ENCODE results near the gene ANKRD12. TPM values are rescaled to one million over a fixed set of nuclear protein-coding genes. Genes with fewer than 3 reads are reported as not detected.

ANKRD12 gene
- total RNA-seq, 1 experiment from 2014 or later = 30.7 TPM

DNA sequence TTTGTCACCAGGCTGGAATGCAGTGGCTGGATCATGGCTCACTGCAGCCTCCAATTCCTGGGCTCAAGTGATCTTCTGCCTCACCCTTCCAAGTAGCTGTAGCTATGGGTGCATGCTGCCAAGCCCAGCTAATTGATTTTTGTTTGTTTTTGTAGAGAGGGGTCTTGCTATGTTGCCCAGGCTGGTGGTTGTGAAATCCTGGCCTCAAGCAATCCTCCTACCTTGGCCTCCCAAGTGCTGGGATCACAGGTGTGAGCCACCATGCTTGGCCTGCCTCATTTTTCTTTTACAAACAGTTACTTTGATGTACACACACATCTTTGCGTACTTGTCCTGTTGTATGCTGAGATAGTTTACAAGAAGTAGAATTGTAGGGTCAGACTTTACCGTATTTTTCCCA lies 13.1 kb upstream of the ANKRD12 start:
- TF ChIP-seq CTCF (IDR thresholded peaks at IDR 0.05) = no peak
- no peak for TF ChIP-seq TCF7L2 (IDR thresholded peaks at IDR 0.05; ENCODE audit: low read depth, low read length)
- TF ChIP-seq POLR2AphosphoS5 (IDR thresholded peaks at IDR 0.05; ENCODE audit: low read depth, low read length) = no peak
- no peak for TF ChIP-seq REST (IDR thresholded peaks at IDR 0.05; ENCODE audit: insufficient read depth in 1 of 2, low read depth in 2 of 2, low read length in 1 of 2)
- no peak for TF ChIP-seq SIN3A (IDR thresholded peaks at IDR 0.05; ENCODE audit: borderline replicate concordance, insufficient read depth, low read depth, low read length)
- BruUV-seq (replicated peaks) = no TSS peak

GRCh38 chr18:9124824-9125223 lies 11.8 kb upstream of the ANKRD12 start:
- CTCF ChIA-PET = no interaction called here
- Histone ChIP-seq H3K9me3 (ENCODE audit: control insufficient read depth, insufficient read depth, low read depth, low read length) (no peaks in the 10 kb centered on the region), H3K27me3 (ENCODE audit: control insufficient read depth, insufficient read depth, low read length) (no peaks in the 10 kb centered on the region), H3K36me3 (ENCODE audit: control insufficient read depth, insufficient read depth, low read length) (peaks cover 52% of the 10 kb centered on the region), H3K27ac (ENCODE audit: low read length) (no peak overlapping the region), H3K4me1 (ENCODE audit: control insufficient read depth, insufficient read depth, low read length) (no peaks in the 10 kb centered on the region), H3K4me3 (ENCODE audit: low read depth in 2 of 2, low read length in 2 of 2) (no peak overlapping the region)
- no TSS peak for BruUV-seq (replicated peaks)
- in situ Hi-C loops (cut with HindIII; ENCODE audit: low pct_unique_long_range_greater_than_20kb, low sequenced_read_pairs) (no loop called here), intact Hi-C loops (cut with micrococcal nuclease; ENCODE audit: unreplicated experiment) (no loop called here)
- no peak for ATAC-seq
- TF ChIP-seq TCF7L2 (IDR thresholded peaks at IDR 0.05; ENCODE audit: low read depth, low read length) = no peak
- TF ChIP-seq CTCF (IDR thresholded peaks at IDR 0.05) = no peak
- no peak for TF ChIP-seq SIN3A (IDR thresholded peaks at IDR 0.05; ENCODE audit: borderline replicate concordance, insufficient read depth, low read depth, low read length)
- no peak for DNase-seq (ENCODE audit: low read depth, low spot score)
- POLR2A ChIA-PET = interaction anchor here (0.7 kb wide), 1 partner anchor 293 kb away, joined by 3 read pairs; no protein-coding TSS in a partner anchor

More for the DNA sequence above, 13.1 kb upstream of the ANKRD12 start:
- no peak for ATAC-seq
- DNase-seq (ENCODE audit: low read depth, low spot score) = no peak
- intact Hi-C loops (cut with micrococcal nuclease; ENCODE audit: unreplicated experiment) = no loop called here
- Histone ChIP-seq H3K4me1 (ENCODE audit: control insufficient read depth, insufficient read depth, low read length) (no peaks in the 10 kb centered on the region), H3K27ac (ENCODE audit: low read length) (no peak overlapping the region), H3K36me3 (ENCODE audit: control insufficient read depth, insufficient read depth, low read length) (peaks cover 60% of the 10 kb centered on the region), H3K9me3 (ENCODE audit: control insufficient read depth, insufficient read depth, low read depth, low read length) (no peaks in the 10 kb centered on the region), H3K27me3 (ENCODE audit: control insufficient read depth, insufficient read depth, low read length) (no peaks in the 10 kb centered on the region), H3K4me3 (ENCODE audit: low read depth in 2 of 2, low read length in 2 of 2) (no peak overlapping the region)
- ChIA-PET POLR2A (no interaction called here), CTCF (no interaction called here)
- in situ Hi-C loops (cut with HindIII; ENCODE audit: low pct_unique_long_range_greater_than_20kb, low sequenced_read_pairs) = no loop called here
